ENCODE measurements around the gene ASB1. TPM values are rescaled to one million over a fixed set of nuclear protein-coding genes. Genes with fewer than 3 reads are reported as not detected.

The ASB1 gene
- total and polyA plus RNA-seq, 2 of the 13 experiments (the other 11 are each of a cell fraction or from before 2014, with no cell fraction given) = 48.6 to 49.2 TPM

DNA sequence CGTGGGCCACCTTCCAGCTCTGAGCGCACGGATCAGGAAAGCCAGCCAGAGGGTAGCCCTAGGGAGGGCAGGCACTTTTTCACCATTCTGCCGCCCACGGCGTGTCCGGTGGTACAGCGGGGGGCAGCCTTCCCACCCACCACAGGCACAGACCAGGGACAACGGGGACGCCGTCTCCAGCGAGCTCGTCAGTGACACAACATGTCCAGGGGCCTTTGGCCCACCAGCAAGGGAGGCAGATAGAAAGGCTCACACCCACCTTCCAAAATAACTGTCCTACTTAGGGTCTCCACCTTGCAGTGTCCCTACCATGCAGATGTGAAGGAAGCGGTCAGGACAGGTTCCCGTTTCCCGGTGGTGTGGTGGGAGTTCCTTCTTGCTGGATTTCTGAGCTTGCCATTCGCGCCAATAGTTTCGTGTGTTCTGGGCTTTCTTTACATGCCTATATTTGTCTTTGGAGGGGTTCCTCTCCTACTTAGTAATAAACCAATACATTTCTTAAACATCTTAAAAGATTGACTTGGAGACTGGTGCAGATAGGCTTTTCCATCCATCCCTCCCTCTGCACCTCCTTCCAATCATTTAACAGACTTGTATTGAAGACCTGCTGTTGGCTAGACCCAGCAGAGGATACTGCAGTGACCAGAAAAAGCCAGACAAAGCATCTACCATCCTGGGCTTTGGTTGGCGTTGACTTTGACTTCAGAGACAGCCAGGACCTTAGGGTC, 872 bp downstream of the ASB1 start (continued):
- no peak for TF ChIP-seq KDM5A (IDR thresholded peaks at IDR 0.05; ENCODE audit: borderline replicate concordance, low read length)
- no peak for TF ChIP-seq GMEB2 (CRISPR knock-in tag; IDR thresholded peaks at IDR 0.05; ENCODE audit: low read depth)
- TF ChIP-seq ZEB1 (IDR thresholded peaks at IDR 0.05; ENCODE audit: insufficient replicate concordance, low read depth) = no peak
- 0 out of 2 replicates have a peak, but pooled peaks have one; percentile 21 for TF ChIP-seq PATZ1 (CRISPR knock-in tag; IDR thresholded peaks at IDR 0.05)
- TF ChIP-seq ZNF788 (CRISPR knock-in tag; IDR thresholded peaks at IDR 0.05; ENCODE audit: borderline replicate concordance) = no peak
- no peak for TF ChIP-seq MEF2D (CRISPR knock-in tag; IDR thresholded peaks at IDR 0.05)
- TF ChIP-seq ZNF577 (CRISPR knock-in tag; IDR thresholded peaks at IDR 0.05; ENCODE audit: borderline replicate concordance, low read depth) = no peak
- TF ChIP-seq TBX3 (IDR thresholded peaks at IDR 0.05; ENCODE audit: borderline replicate concordance) = no peak
- 0 out of 2 replicates have a peak, but pooled peaks have one; percentile 53 for TF ChIP-seq FLYWCH1 (CRISPR knock-in tag; IDR thresholded peaks at IDR 0.05)
- TF ChIP-seq, protein P1, sequence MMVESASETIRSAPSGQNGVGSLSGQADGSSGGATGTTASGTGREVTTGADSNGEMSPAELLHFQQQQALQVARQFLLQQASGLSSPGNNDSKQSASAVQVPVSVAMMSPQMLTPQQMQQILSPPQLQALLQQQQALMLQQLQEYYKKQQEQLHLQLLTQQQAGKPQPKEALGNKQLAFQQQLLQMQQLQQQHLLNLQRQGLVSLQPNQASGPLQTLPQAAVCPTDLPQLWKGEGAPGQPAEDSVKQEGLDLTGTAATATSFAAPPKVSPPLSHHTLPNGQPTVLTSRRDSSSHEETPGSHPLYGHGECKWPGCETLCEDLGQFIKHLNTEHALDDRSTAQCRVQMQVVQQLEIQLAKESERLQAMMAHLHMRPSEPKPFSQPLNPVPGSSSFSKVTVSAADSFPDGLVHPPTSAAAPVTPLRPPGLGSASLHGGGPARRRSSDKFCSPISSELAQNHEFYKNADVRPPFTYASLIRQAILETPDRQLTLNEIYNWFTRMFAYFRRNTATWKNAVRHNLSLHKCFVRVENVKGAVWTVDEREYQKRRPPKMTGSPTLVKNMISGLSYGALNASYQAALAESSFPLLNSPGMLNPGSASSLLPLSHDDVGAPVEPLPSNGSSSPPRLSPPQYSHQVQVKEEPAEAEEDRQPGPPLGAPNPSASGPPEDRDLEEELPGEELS (CRISPR knock-in tag; IDR thresholded peaks at IDR 0.05) = 0 out of 2 replicates have a peak, but pooled peaks have one; percentile 6
- TF ChIP-seq RAD21 (CRISPR knock-in tag; IDR thresholded peaks at IDR 0.05) = no peak
- no peak for TF ChIP-seq ZNF570 (CRISPR knock-in tag; IDR thresholded peaks at IDR 0.05; ENCODE audit: borderline replicate concordance)
- no peak; the same call in 1 of the 2 replicates for TF ChIP-seq GABPA (IDR thresholded peaks at IDR 0.05; ENCODE audit: low read depth, low read length)
- TF ChIP-seq GABPA (CRISPR knock-in tag; IDR thresholded peaks at IDR 0.05; ENCODE audit: low read depth) = peak; percentile 62; the same call in 1 of the 2 replicates
- peak; percentile 40; the same call in 1 of the 2 replicates for TF ChIP-seq KLF13 (CRISPR knock-in tag; IDR thresholded peaks at IDR 0.05)
- TF ChIP-seq KLF6 (CRISPR knock-in tag; IDR thresholded peaks at IDR 0.05) = no peak
- 0 out of 2 replicates have a peak, but pooled peaks have one; percentile 1 for TF ChIP-seq ZNF83 (CRISPR knock-in tag; IDR thresholded peaks at IDR 0.05; ENCODE audit: borderline replicate concordance)
- 0 out of 2 replicates have a peak, but pooled peaks have one; percentile 4 for TF ChIP-seq FOXM1 (CRISPR knock-in tag; IDR thresholded peaks at IDR 0.05)
- no peak for TF ChIP-seq MTF2 (CRISPR knock-in tag; IDR thresholded peaks at IDR 0.05; ENCODE audit: borderline replicate concordance)
- TF ChIP-seq TAF15 (IDR thresholded peaks at IDR 0.05; ENCODE audit: low read depth, low read length, poor library complexity, severe bottlenecking) = no peak
- peak; percentile 62 for TF ChIP-seq ASH2L (IDR thresholded peaks at IDR 0.05; ENCODE audit: insufficient read length, low read depth, low read length)
- no peak for TF ChIP-seq ATF7 (IDR thresholded peaks at IDR 0.05)
- TF ChIP-seq ATF7 (CRISPR knock-in tag; IDR thresholded peaks at IDR 0.05) = no peak
- TF ChIP-seq ZNF121 (CRISPR knock-in tag; IDR thresholded peaks at IDR 0.05) = no peak
- peak; percentile 68; the same call in 1 of the 2 replicates for TF ChIP-seq NFE2L1 (CRISPR knock-in tag; IDR thresholded peaks at IDR 0.05; ENCODE audit: borderline replicate concordance)
- TF ChIP-seq ZNF432 (CRISPR knock-in tag; IDR thresholded peaks at IDR 0.05; ENCODE audit: borderline replicate concordance) = no peak

Data from HepG2 (cell line).